Hepatocyte (in vitro differentiated cells): ENCODE results near the gene GRAMD1C. TPM values are rescaled to one million over a fixed set of nuclear protein-coding genes. Genes with fewer than 3 reads are reported as not detected.
"Not testable (repeated sequence)": the region's sequence is repeated elsewhere in the genome, so short reads cannot be mapped to it uniquely, and the experiment has no call there.

Experiments used
- DNase-seq: peaks from one replicate; pipeline ENCODE4 v3.0.0-alpha.2; 2016; ENCODE audit warnings: low spot score
- H2AFZ ChIP-seq: fragments of 200-600 bp; sonication (generic); 2 replicates; pipeline ENCODE4 v1.6.0; 2016; ENCODE audit warnings: antibody characterized with exemption, mild to moderate bottlenecking
- H3K27ac ChIP-seq: fragments of 200-600 bp; sonication (generic); 2 replicates; pipeline ENCODE4 v1.5.1; 2016; ENCODE audit warnings: mild to moderate bottlenecking
- H3K27me3 ChIP-seq: fragments of 200-600 bp; sonication (generic); 2 replicates; pipeline ENCODE4 v1.6.1; 2016
- H3K36me3 ChIP-seq: fragments of 200-600 bp; sonication (generic); replicated peaks from 2 replicates; pipeline ENCODE4 v1.5.1; 2016; ENCODE audit warnings: low read depth; ENCODE audit not compliant: insufficient read depth
- H3K4me1 ChIP-seq: fragments of 200-600 bp; sonication (generic); 2 replicates; pipeline ENCODE4 v1.5.1; 2016; ENCODE audit warnings: mild to moderate bottlenecking, moderate library complexity; ENCODE audit not compliant: insufficient read depth
- H3K4me2 ChIP-seq: fragments of 200-600 bp; sonication (generic); 2 replicates; pipeline ENCODE4 v1.6.0; 2016
- H3K4me3 ChIP-seq: fragments of 200-600 bp; sonication (generic); 2 replicates; pipeline ENCODE4 v1.5.1; 2016; ENCODE audit warnings: mild to moderate bottlenecking
- H3K79me2 ChIP-seq: fragments of 200-600 bp; sonication (generic); 2 replicates; pipeline ENCODE4 v1.6.0; 2017; ENCODE audit warnings: mild to moderate bottlenecking
- H3K9me2 ChIP-seq: fragments of 200-600 bp; sonication (generic); replicated peaks from 2 replicates; pipeline ENCODE4 v1.6.0; 2017; ENCODE audit warnings: mild to moderate bottlenecking; ENCODE audit not compliant: insufficient read depth
- H3K9me3 ChIP-seq: fragments of 200-600 bp; sonication (generic); 2 replicates; pipeline ENCODE4 v1.5.1; 2016; ENCODE audit warnings: low read depth, mild to moderate bottlenecking
- H4K20me1 ChIP-seq: fragments of 200-600 bp; sonication (generic); 2 replicates; pipeline ENCODE4 v1.6.0; 2016; ENCODE audit warnings: mild to moderate bottlenecking; ENCODE audit not compliant: insufficient read depth, poor library complexity, severe bottlenecking
- CTCF ChIP-seq: fragments of 200-600 bp; sonication (generic); IDR thresholded peaks from 2 replicates; pipeline ENCODE4 v1.5.1; 2016; ENCODE audit warnings: antibody characterized with exemption, mild to moderate bottlenecking; ENCODE audit not compliant: poor library complexity
- EZH2 ChIP-seq: fragments of 200-600 bp; sonication (generic); IDR thresholded peaks from 2 replicates; pipeline ENCODE4 v1.6.1; 2016; ENCODE audit warnings: antibody characterized with exemption, mild to moderate bottlenecking, borderline replicate concordance
- EZH2phosphoT487 ChIP-seq: fragments of 200-600 bp; sonication (generic); IDR thresholded peaks from one replicate; pipeline ENCODE4 v1.6.1; 2018; ENCODE audit warnings: antibody characterized with exemption, mild to moderate bottlenecking, low read depth, moderate library complexity; ENCODE audit not compliant: unreplicated experiment, severe bottlenecking
- WGBS: methylation state at CpG from one replicate; pipeline ENCODE4 v1.1.6; 2016; ENCODE audit warnings: low lambda C conversion rate; ENCODE audit errors: missing lambda C conversion rate; 5-methylcytosine and 5-hydroxymethylcytosine counted together
- polyA plus RNA-seq: library from polyadenylated mRNA; unstranded; fragments of >200 nt; fragmentation: Nextera tagmentation; extraction: Ambion mirVana; gene quantifications from 2 replicates; pipeline ENCODE4 v1.2.1, GENCODE V29; 2016
- total RNA-seq: library from RNA; depleted of rRNA; stranded (reverse); fragments of >200 nt; gene quantifications from 2 replicates; pipeline ENCODE4 v1.2.3, GENCODE V29; 2014

Gene GRAMD1C
- total and polyA plus RNA-seq, 2 experiments from 2014 or later: 0.97 to 2.8 TPM

DNA sequence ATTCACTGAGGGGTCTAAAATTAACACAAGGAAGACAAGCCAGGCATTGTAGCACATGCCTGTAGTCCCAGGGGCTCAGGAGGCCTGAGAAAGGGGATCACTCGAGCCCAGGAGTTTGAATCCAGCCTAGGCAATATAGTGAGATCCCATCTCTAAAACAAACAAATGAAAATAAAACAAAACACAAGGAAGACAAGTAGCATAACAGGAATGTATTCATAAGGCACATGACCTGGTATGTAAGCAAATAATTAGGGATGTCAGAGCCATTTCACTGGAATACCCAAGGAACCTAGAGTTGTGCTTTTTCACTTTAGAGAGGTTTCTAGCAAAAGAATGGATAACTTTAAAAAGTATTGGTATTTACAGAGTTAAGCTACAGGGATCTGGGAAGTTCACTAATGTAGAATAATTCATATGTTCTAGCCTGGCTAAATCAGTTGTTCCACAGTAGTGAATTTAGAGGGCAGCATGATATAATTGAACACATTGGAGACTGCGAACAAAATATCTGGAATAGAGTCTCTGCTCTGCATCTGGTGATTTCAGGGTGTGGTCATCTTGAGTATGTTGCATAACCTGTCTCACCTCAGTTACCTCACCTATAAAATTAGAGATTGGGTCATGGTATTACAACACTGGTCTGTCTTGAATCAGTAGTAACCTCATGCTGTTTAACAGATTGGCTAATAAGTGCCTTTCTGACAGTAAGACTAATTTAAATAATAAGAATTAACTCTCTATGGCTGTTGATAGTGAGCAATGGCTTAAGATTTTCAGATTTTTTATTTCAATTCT lies 9.3 kb downstream of the GRAMD1C start:
- peak overlapping the region; percentile 63 for H3K27ac ChIP-seq
- no peak overlapping the region for H3K4me2 ChIP-seq
- no peak overlapping the region for H3K4me3 ChIP-seq
- no peaks in the 10 kb centered on the region for H3K36me3 ChIP-seq
- peaks cover 5% of the 10 kb centered on the region for H3K4me1 ChIP-seq
- no peaks in the 10 kb centered on the region for H3K27me3 ChIP-seq
- no peaks in the 10 kb centered on the region for H3K9me3 ChIP-seq
- DNase-seq: peak; percentile 40
- no peaks in the 10 kb centered on the region for H4K20me1 ChIP-seq
- WGBS: 80% methylated on average over 2 of the region's 2 CpGs
- TF ChIP-seq EZH2phosphoT487 (no peak), EZH2 (no peak), CTCF (no peak)
- H2AFZ ChIP-seq: no peak overlapping the region
- no peaks in the 10 kb centered on the region for H3K9me2 ChIP-seq
- no peaks in the 10 kb centered on the region for H3K79me2 ChIP-seq

DNA sequence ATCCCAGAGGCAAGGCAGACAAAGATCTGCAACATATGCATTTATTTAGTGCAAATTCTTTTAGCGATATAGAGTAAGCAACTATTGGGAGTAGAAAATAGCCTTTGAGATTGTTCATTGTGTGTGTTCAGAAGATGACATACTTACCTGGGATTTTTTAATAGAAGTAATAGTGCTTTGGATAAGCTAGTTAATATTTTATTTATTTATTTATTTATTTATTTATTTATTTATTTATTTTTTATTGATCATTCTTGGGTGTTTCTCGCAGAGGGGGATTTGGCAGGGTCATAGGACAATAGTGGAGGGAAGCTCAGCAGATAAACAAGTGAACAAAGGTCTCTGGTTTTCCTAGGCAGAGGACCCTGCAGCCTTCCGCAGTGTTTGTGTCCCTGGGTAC lies 10.5 kb downstream of the GRAMD1C start:
- not testable (repeated sequence) for H3K4me3 ChIP-seq, H3K79me2 ChIP-seq, H3K27ac ChIP-seq, H3K27me3 ChIP-seq, H4K20me1 ChIP-seq, DNase-seq, H3K36me3 ChIP-seq, H3K9me3 ChIP-seq, H3K4me1 ChIP-seq, H3K4me2 ChIP-seq, H2AFZ ChIP-seq, H3K9me2 ChIP-seq
- 72% methylated on average over 3 of the region's 3 CpGs for WGBS

DNA sequence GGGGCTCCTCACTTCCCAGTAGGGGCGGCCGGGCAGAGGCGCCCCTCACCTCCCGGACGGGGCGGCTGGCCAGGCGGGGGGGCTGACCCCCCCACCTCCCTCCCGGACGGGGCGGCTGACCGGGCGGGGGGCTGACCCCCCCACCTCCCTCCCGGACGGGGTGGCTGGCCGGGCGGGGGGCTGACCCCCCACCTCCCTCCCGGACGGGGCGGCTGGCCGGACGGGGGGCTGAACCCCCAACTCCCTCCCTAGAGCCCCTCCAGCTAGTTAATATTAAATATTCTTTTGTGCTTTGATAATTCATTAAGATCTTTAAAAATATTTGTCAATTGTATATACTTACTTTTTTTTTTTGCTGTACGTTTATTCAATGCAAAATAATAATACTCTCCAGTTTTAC lies 11.3 kb downstream of the GRAMD1C start:
- H3K27me3 ChIP-seq, H3K4me3 ChIP-seq, H3K36me3 ChIP-seq, H3K27ac ChIP-seq, H3K9me2 ChIP-seq, H3K9me3 ChIP-seq, H3K4me2 ChIP-seq, DNase-seq, H4K20me1 ChIP-seq, H3K79me2 ChIP-seq, H3K4me1 ChIP-seq, H2AFZ ChIP-seq: not testable (repeated sequence)
- WGBS: 95% methylated on average over 1 of the region's 22 CpGs

DNA sequence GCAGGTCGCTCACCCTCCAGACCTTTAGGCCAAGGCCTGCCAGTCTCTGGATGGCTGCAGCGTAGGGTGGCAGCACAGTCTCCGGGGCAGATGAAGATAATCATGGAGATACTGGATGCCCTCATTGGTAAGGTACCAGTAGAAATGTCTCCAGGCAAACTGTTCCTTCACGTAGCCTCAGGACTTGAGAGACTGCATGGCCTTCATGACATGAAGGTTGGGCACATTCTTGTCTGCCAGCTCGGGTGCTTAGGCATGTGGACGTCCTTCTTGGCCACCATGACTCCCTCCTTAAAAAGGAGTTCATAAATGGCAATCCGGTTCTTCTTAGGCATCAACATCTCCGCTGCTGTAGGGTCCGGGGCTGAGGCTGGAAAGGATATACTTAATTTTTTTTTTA lies 11.8 kb downstream of the GRAMD1C start:
- H3K9me3 ChIP-seq, H3K9me2 ChIP-seq, H3K79me2 ChIP-seq, H3K4me1 ChIP-seq, H3K36me3 ChIP-seq, H3K4me2 ChIP-seq, H3K4me3 ChIP-seq, H2AFZ ChIP-seq, H4K20me1 ChIP-seq, DNase-seq, H3K27me3 ChIP-seq, H3K27ac ChIP-seq: not testable (repeated sequence)
- 92% methylated on average over 9 of the region's 9 CpGs for WGBS

DNA sequence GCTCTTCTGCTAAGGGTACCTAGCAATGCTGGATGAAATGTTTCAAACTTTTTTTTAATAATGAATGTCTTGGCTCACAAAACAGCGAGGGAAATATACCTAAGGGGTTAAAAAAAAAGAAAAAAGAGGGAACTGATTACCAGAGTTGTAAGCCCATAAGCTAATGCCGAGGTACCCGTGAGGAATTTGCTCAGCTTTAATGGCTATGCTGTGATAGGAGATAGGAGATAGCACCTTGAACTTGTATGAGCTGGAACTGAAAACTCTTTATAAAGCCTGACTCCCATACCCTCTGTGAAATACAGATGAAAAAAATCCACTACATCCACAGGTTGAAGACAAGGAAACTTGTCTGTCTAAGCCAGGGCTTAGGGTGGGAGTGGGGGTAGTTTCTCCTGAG lies 13.9 kb downstream of the GRAMD1C start:
- no peak for DNase-seq
- WGBS: 38% methylated on average over 3 of the region's 3 CpGs
- Histone ChIP-seq H3K9me2 (no peaks in the 10 kb centered on the region), H3K4me1 (peaks cover 5% of the 10 kb centered on the region), H3K36me3 (no peaks in the 10 kb centered on the region), H2AFZ (no peak overlapping the region), H3K27ac (no peak overlapping the region), H3K4me3 (no peak overlapping the region), H4K20me1 (no peaks in the 10 kb centered on the region), H3K27me3 (peaks cover 6% of the 10 kb centered on the region), H3K9me3 (no peaks in the 10 kb centered on the region), H3K79me2 (no peaks in the 10 kb centered on the region), H3K4me2 (no peak overlapping the region)
- no peak for TF ChIP-seq EZH2
